HG03558 (cell line): ENCODE measurements around the gene MFSD6L.

Experiments used
- ATAC-seq: cut with Tn5 transposase; IDR thresholded peaks from one replicate; pipeline ENCODE4 v1.9.1; 2021; ENCODE audit warnings: moderate number of reproducible peaks; ENCODE audit not compliant: unreplicated experiment; ENCODE audit errors: extremely low read depth

Gene MFSD6L, protein sequence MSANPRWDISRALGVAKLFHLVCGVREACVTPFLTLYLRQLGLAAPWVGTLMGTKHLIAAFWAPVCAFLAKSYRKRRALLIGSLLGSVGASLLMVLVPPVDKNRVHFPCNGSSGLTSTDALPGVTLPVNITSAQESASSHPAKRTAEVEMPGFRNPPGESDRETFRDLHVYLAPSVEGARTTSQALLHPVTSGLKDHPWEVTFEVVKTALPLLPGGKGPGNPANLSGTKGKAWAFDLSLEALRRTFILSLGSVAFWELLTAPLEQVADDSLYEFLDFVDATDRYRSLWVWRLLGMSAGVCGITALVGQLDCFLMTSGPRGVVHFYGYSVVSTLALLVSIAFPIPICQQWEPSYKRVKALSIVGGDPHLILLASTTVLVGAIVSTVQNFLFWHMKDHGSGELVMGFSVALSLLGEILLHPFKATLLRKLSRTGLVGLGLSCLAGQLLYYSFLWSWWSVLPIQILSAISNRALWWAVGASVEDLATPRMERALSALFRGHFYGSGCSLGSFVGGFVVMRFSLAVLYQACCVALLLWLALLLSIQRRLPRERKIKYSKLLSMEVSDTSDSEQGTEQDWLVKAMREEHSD

DNA sequence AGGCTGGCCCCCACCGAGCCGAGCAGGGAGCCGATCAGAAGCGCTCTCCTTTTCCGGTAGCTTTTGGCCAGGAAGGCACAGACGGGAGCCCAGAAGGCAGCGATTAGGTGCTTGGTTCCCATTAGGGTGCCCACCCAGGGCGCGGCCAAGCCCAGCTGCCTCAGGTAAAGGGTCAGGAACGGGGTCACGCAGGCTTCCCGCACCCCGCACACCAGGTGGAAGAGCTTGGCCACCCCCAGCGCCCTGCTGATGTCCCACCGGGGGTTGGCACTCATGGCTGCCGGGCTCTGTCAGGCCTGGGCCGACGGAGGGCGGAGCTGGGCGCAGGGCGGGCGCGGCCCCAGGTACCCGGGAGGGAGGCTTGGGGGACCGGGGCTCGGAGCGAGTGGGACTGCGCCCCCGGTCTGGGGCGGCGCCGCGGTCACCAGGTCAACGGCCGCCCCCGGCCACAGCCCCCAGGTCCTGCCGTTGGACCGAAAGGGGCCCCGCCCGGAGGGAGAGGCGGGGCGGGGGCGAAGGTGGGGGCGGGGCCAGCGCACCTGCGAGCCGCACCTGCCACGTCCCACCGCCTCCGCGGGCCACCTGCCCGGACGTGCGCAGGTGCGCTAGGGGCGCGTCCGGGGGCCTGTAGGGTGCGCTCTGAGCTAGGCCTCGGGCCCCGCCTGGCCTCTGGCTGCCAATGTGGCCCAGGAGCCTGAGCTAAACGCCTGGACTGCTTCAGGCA, at the start of gene MFSD6L:
Gene MFSD6L (minus strand): TSS at position 520 of the 724 bp plus-strand sequence. CDS start 245 bp downstream, at position 275.
- no peak for ATAC-seq

DNA sequence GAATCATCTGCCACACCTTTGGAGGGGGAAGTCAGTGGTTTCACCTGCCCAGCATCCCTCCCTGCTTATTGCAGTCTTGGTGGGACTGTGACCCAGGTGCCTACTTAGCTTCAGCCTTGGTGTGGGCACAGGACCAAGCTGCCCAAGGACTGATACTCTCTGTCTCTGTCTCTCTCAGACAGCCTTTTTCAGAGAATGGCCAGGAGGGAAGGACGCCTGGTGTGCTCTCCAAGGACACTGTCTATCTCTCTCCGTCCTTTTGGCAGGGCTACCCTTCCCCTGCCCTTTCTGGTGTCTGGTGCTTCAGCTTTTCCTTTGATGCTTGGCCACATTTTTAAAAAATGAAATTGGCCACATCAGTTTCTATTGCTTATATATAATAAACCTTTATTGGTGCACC, 48.7 kb upstream of the MFSD6L start:
- no peak for ATAC-seq

DNA sequence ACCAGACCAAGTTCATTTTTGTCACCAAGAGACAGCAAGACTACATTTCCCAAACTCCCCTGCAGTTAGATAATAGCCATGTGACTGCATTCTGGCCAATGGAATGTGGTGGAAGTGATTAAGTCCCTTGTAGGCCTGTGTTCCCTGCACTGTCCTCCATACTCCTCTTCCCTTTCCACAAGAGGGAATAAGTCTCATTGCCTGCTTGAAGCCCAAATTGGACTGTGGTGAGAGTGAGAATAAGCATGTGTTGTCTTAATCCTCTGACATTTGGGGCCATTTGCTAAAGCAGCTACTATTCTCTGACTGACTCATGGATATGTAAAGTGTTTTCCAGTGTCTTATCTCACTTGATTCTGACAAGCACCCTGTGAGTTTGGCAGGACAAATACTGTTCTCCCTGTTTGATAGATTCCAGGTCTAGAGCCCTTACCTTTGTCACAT, 47.6 kb upstream of the MFSD6L start:
- no peak for ATAC-seq

DNA sequence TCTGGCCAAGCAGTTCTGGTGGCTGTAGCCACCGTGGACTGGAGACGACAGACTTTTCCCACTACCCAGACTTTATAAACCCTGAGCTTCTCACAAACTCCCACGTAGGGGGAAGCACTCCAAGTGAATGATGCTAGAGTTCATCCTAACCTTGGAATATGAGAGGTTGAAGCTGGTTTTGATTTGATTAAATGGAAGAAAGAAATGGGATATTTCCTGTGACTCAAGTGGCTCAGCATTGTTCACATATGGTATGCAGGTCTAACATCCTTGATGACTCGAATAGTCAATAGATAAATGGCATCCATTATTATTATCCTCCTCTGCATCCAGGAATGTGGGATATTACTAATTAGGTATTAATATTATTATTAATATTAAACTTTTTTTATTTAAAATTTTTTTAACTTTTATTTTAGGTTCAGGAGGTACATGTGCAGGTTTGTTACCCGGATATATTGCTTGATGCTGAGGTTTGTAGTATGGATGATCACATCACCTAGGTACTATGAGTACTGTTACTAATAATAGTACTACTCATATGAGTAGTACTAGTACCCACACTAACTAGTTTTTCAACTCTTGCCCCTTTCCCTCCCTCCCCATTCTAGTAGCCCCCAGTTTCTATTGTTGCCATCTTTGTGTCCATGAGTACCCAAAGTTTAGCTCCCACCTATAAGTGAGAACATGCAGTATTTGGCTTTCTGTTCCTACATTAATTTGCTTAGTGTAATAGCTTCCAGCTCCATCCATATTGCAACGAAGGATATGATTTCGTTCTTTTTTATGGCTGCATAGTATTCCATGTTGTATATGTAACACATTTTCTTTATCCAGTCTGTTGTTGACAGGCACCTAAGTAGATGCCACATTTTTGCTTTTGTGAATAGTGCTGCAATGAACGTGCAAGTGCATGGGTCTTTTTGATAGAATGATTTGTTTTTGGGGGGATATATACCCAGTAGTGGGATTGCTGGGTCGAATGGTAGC, 45.4 kb upstream of the MFSD6L start:
- no peak for ATAC-seq

DNA sequence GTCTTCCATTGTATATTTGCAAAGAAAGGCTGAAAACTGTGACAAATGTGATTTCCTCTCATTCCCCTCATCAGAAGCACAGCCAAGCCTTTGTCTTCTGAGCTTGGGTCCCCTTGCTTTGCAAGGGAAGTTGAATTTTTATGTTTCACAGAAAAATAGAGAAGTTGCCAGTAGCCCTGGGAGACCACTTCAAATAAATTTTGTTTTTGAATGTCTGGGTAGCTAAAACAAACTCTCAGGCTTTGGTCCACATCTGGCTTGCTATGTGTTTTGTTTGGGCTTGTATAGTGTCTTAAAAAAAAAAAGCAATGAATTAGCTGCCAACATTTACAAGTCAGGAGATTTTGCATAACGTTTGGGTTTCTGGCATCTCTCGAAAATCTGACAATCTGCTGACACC, 44.2 kb upstream of the MFSD6L start:
- no peak for ATAC-seq

DNA sequence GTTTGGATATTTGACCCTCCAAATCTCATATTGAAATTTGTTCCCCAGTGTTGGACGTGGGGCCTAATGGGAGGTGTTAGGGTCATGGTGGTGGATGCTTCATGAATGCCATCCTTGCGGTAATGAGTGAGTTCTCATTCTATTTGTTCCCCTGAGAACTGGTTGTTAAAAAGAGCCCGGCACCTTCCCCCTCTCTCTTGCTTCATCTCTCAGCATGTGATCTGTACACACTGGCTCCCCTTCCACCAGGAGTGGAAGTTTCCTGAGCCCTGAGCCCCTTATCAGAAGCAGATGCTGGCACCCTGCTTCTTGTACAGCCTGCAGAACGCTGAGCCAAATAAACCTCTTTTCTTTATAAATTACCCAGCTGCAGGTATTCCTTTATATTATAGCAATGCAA, 42.7 kb upstream of the MFSD6L start:
- ATAC-seq = no peak

DNA sequence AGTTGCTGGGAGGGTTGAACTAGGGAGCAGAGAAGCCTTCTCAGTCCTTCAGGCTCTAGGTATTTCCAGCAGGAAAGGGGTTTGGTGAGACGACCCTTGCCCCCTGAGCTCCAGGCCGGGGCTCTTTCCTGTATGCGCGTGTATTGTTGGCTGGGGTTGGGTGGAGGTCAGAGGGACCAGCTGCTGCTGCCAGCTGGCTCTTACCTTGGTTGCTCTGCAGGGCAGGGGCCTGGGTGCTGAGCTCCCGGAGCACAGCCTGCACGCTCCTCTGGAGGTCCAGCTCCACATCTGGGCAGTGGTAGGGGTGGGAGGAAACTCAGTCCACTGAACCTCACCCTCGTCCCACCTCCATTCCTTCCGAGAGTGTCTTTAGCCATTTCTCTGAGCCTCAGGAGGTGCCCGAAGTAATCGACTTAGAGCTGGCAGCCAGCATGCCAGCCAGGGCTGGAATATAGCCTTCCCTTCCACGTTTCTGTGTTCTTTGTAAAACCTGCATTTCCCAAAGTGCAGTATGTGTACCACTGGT, 40.3 kb upstream of the MFSD6L start:
- ATAC-seq = no peak

DNA sequence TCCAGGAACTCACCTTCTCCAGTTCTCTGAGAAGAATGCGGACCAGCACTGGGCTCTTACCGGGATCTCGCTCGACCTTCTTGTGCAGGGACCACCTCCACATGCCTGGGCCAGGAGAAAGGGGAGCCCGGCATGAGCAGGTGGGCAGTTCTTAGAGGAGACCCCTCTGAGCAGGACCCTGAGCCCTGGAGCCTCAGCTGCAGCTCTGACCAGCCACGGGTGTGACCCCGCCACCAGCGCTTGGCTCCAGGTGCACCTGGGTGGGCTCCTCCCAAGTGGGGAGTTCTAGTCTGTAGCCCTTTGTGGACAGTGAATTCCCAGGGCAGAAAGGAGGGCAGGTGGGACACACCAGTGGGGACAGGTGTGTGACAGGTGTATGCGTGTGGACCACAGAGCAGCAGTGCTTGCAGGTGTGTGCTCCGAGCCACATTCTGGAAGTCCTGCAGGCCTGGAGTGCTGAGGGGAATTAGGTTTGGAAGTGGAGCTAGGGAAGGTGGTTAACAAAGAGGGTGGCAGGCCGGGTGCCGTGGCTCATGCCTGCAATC, 39.5 kb upstream of the MFSD6L start:
- no peak for ATAC-seq

DNA sequence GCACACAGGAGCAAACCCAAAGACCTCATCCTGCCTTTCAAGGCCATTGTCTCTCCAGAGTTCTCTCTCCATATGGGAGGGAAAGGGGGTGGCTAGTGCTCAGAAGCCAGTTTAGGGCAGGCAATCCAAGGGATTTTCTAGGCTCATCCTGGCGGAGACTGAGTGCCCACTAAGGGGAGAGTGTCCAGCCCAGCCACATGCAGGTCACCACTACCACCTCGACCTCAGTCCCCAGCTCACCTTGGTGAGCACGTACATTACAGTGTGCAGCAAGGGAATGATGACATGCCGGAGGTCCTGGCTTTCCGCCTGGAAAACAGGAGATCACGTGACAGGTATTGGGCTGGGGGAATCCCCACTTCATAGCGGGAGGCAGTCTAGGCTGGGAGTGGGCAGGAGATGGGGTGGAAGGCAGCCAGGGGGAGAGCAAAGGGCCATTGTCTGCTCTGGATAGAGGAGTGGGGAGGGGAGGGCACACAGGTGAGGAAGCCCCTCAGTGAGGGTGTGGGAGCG, 38.5 kb upstream of the MFSD6L start:
- no peak for ATAC-seq

DNA sequence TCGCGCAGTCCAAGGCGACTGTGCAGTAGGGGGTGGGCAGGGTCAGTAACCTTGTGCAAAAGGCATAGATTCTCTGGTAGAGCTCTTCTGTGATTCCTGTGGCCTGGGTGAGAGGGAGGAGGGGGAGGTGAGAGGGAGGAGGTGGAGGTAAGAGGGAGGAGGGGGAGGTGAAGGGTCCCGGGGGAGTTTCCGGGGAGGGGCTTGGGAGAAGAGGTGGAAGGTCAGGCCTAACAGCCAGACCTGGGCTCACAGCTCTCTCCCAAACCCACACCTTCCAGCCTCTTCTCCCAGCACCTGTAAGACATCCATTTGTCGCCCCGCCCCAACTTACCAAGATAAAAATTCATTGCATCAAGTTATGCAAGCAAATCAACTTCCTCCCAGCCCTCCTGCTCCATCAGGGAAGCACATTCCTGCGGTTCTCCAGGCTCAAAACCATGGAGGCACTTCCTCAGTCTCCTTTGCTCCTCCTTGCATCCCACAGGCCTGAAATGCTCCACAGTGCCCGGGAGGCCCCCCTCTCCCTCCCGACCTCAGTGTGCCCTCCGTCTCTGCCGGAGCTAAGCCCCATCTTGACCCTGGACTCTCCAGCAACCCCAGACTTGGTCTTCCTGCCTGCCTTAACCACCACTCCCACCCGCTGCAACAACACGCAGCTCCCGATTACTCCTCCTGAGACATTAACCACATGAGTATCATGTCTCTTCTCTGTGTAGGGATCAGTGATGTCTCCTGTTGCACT, 37.8 kb upstream of the MFSD6L start:
- no peak for ATAC-seq

DNA sequence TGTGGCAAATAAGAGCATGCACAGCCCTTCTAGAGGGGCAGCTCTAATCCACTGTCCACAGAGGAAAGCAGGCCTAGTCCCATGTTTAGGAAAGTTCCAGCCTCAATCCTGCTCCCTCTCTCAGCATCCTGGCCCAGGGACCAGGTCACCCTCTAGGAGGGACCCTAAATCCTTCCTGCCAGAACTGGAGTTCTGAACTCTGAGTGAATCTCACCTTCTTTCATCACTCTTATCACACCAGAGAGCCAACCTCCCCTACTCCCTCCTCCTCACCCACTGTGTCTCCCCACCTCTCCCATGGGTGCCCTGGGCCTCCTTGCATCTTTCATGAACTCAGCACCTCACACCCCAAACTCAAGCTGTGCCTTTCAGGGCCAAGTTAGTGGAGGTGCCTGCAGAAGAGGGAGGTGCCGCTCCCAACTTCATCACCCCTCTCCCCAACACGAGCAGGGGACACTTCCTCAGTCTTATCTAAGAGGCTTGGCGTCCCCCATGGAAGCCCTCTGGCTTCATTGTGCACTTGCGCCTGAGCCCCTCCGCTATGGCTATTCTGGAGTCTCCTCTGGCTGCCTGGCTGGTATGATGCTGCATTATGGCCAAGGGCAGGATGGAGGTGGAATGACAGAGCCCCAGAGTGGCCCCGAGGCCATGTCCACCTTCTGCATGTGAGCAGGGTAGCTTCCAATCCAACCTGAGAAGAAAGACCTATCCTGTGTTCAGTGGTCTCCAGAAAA, 36.6 kb upstream of the MFSD6L start:
- ATAC-seq = no peak

DNA sequence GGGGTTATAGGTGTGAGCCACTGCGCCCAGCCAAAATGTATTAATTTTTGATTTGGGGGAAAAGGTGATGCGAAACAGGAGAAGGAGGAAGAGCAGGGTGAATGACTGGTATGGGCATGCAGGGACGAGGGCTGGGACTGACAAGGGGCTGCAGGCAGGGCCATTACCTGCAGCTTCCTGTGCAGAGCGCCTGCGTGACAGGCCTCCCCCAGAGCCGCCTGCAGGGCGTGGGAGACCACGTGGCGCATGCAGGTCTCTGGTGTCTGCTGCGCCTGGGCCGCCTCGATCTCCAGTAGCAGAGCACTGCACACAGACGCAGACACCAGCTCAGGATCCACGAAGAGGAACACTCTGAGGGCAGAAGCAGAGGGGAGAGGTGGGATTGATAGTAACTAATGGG, 35.9 kb upstream of the MFSD6L start:
- ATAC-seq = no peak

DNA sequence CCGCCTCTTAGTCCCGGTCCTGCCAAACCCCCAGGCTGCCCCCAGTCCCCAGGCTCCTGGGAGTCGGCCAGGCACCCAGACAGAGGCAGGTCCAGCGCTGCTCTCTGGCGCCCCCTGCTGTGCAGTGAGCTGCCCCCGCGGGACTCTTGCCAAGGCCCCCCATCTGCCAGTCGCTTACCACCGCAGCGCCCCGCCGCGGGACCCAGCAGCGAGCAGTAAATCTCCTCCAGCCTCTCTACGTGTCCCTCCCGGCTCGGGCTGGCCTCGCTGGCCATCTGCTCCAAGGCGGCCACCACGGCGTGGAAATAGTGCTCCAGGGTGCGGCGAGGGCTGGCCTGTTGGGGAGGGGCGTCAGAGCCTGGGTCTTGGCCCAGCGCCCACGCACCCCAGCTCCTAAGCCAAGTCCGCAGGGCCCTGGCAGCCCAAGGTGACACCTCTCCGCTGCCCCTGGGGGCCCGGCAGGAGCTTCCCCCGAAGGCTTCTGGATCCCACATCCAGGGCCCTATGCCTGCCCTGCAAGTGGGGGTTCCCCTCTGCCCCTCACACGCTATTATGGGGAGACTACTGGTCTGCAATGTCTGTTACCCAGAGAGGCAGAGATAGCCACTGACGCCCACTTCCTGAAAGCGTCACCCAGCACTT, 33.7 kb upstream of the MFSD6L start:
- ATAC-seq = no peak

DNA sequence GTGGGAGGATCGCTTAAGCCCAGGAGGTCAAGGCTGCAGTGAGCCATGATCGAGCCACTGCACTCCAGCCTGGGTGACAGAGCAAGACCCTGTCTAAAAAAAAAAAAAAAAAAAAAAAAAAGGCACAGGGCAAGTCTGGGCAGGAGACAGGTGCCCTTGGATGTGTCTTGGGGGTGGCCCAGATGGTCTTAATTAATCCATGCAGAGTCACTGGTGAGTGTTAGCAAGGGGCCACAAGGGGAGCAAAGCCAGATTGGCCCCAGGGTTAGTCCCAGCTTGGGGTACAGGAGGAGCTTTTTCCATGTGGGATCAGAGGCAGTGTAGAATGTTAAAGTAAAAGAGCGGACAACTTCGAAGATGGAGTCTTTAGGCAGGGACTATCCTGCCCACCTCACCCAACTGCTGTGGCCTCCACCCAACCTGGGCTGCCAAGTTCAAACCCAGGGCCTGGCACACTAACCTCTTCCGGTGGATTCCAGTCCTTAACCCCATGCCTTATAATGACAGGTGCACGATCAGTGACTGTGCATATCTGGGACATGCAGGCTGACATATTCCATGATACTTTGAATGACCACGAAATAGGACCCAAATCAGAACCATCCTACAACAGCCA, 32.2 kb upstream of the MFSD6L start:
- no peak for ATAC-seq

DNA sequence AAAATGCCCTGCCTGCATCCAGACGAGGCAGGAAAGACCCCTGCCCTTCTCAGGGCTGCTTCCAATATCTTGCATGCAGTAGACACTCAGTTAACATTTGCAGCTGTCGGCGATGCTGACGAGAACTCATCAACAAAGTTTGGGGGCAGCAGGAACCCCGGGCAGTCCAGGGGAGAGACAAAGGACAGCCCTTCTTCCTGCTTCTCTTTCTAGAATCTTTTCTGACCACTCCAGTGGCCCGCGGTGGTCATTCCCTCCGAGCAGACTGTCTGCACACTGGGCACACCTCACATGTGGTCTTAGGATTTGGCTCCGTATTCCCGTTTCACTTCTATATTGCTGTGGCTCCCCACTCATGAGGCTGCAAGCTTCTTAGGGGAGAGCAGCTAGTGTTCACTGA, 31.0 kb upstream of the MFSD6L start:
- ATAC-seq = no peak

DNA sequence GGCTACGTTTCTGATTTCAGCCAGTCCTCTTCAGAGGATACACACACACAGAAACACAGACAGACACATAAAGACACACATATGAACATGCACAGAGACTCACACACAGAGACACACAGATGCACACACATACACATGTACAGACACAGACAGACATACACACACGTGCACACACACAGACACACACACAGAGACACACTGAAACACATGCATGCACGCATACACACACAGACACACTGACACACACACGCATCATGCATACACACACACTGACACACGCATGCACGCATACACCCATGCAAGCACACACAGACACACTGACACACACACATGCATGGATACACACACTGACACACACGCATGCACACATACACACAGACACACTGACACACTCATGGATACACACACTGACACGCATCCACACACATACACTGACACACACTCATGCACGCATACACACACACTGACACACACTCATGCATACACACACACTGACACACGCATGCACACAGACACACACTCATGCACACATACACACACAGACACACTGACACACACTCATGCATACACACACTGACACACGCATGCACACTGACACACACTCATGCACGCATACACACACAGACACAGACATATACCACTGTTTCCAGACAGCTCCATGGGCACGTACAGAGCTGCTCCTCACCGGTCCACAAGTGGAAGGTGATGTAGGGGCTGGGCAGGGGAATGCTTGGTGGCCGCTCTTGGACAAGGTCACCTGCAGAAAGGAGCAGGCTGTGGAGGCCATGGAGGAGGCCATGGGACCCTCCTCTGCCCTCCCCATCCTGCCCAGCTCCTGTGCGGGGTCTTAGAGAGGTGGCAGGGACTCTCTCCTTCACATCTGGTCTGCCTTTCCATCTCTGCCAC, 30.1 kb upstream of the MFSD6L start:
- ATAC-seq = no peak
